Activated CD4-positive, alpha-beta memory T cell treated with anti-CD3 and anti-CD28 coated beads for 36 hours (primary cell): ENCODE measurements around the gene MYOCD. TPM values are rescaled to one million over a fixed set of nuclear protein-coding genes. Genes with fewer than 3 reads are reported as not detected.

Experiments used
- CTCF ChIA-PET: fragments of 350-600 bp; sonication (Branson Sonifier 250); formaldehyde crosslinking; loops from one replicate; lab custom pipeline; 2021; ENCODE audit warnings: antibody characterized with exemption, inconsistent platforms; lab: Charles Lee
- POLR2A ChIA-PET: fragments of 350-600 bp; sonication (Branson Sonifier 250); formaldehyde crosslinking; loops from one replicate; lab custom pipeline; 2021; ENCODE audit warnings: antibody characterized with exemption; lab: Charles Lee
- DNase-seq: peaks from one replicate; pipeline ENCODE4 v3.0.0-alpha.2; 2020
- H3K27ac Mint-ChIP-seq: one replicate; pipeline ENCODE4 v1.8.0; 2021; ENCODE audit warnings: mixed read lengths
- H3K27me3 Mint-ChIP-seq: one replicate; pipeline ENCODE4 v1.8.0; 2021; ENCODE audit warnings: mixed read lengths
- H3K36me3 Mint-ChIP-seq: one replicate; pipeline ENCODE4 v1.8.0; 2021; ENCODE audit warnings: mixed read lengths
- H3K4me1 Mint-ChIP-seq: one replicate; pipeline ENCODE4 v1.8.0; 2021; ENCODE audit warnings: low read depth, mixed read lengths
- H3K4me3 Mint-ChIP-seq: one replicate; pipeline ENCODE4 v1.8.0; 2021; ENCODE audit warnings: mild to moderate bottlenecking, mixed read lengths
- H3K9me3 Mint-ChIP-seq: one replicate; pipeline ENCODE4 v1.8.0; 2021; ENCODE audit warnings: mixed read lengths
- intact Hi-C: fragments of 100-400 bp; cut with micrococcal nuclease; formaldehyde crosslinking; loops from one replicate; pipeline ENCODE4 v1.15.1; 2023
- total RNA-seq, 2 experiments: library from RNA; stranded (reverse); gene quantifications; one replicate each; pipeline ENCODE4 v1.2.3, GENCODE V29; 2021

The MYOCD gene
- total RNA-seq, 2 experiments from 2014 or later: not detected

GRCh38 chr17:12686486-12686885 lies 20.8 kb downstream of the MYOCD start:
- H3K9me3 Mint-ChIP-seq: peaks cover 4% of the 10 kb centered on the region
- no peak for DNase-seq
- ChIA-PET POLR2A (no interaction called here), CTCF (no interaction called here)
- no peak overlapping the region for H3K4me3 Mint-ChIP-seq
- intact Hi-C loops: no loop called here
- H3K36me3 Mint-ChIP-seq: no peaks in the 10 kb centered on the region
- H3K27ac Mint-ChIP-seq: no peak overlapping the region
- no peaks in the 10 kb centered on the region for H3K27me3 Mint-ChIP-seq
- H3K4me1 Mint-ChIP-seq: no peaks in the 10 kb centered on the region

- Mint-ChIP-seq H3K4me3 (no peak overlapping the region), H3K27ac (no peak overlapping the region), H3K36me3 (no peaks in the 10 kb centered on the region), H3K27me3 (no peaks in the 10 kb centered on the region), H3K4me1 (no peaks in the 10 kb centered on the region), H3K9me3 (peaks cover 4% of the 10 kb centered on the region)
- intact Hi-C loops: no loop called here
- CTCF ChIA-PET: no interaction called here
- POLR2A ChIA-PET: no interaction called here
- no peak for DNase-seq
These were observed 22.7 kb downstream of the MYOCD start for GRCh38 chr17:12688382-12688781.

- no peak for DNase-seq
- intact Hi-C loops: no loop called here
- Mint-ChIP-seq H3K4me1 (no peaks in the 10 kb centered on the region), H3K27ac (no peak overlapping the region), H3K9me3 (peaks cover 3% of the 10 kb centered on the region), H3K27me3 (no peaks in the 10 kb centered on the region), H3K36me3 (no peaks in the 10 kb centered on the region), H3K4me3 (no peak overlapping the region)
- ChIA-PET CTCF (no interaction called here), POLR2A (no interaction called here)
These were observed 25.5 kb downstream of the MYOCD start for GRCh38 chr17:12691173-12691572.

DNA sequence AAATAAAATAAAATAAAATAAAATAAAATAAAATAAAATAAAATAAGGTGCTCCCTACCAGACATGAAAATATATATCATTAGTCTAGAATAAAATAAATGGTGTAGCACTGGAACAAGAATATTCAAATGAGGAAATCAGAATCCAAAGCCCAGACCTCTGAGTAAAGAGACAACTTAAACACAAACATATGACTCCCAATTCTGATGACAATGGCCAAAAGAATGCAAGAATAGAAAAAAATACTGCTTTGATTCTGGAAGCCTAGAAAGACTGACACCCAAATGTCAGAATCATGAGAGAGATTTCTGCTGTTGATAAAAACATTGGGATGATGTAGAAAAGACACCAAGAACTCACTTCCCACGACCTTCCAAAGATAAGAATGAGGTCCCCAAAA lies 27.9 kb downstream of the MYOCD start:
- intact Hi-C loops: no loop called here
- Mint-ChIP-seq H3K9me3 (no peaks in the 10 kb centered on the region), H3K36me3 (no peaks in the 10 kb centered on the region), H3K27ac (no peak overlapping the region), H3K4me1 (no peaks in the 10 kb centered on the region), H3K27me3 (no peaks in the 10 kb centered on the region), H3K4me3 (no peak overlapping the region)
- ChIA-PET POLR2A (no interaction called here), CTCF (no interaction called here)
- no peak for DNase-seq

DNA sequence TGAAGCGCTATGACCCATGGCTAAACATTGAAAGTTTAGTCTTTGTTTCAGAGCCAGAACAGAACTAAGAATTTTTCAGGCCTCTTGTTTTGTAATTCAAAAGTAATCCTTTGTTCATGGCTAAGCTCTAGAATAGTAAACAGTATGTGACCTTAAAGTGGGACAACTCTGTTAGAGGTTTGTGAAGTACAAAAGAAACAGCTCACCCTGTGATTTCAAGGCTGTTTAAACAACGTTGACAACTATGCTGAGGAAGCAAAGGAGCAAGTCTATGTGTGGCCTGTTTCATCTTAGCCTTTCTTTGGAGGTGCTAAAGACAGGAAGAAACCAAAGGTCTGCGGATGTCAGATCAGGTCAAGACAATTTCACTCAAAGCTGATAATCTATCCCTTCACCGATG lies 40.4 kb downstream of the MYOCD start:
- DNase-seq: no peak
- intact Hi-C loops: no loop called here
- H3K9me3 Mint-ChIP-seq: no peaks in the 10 kb centered on the region
- no peaks in the 10 kb centered on the region for H3K36me3 Mint-ChIP-seq
- H3K4me3 Mint-ChIP-seq: no peak overlapping the region
- no peaks in the 10 kb centered on the region for H3K4me1 Mint-ChIP-seq
- H3K27me3 Mint-ChIP-seq: no peaks in the 10 kb centered on the region
- CTCF ChIA-PET: no interaction called here
- H3K27ac Mint-ChIP-seq: no peak overlapping the region
- POLR2A ChIA-PET: no interaction called here

DNA sequence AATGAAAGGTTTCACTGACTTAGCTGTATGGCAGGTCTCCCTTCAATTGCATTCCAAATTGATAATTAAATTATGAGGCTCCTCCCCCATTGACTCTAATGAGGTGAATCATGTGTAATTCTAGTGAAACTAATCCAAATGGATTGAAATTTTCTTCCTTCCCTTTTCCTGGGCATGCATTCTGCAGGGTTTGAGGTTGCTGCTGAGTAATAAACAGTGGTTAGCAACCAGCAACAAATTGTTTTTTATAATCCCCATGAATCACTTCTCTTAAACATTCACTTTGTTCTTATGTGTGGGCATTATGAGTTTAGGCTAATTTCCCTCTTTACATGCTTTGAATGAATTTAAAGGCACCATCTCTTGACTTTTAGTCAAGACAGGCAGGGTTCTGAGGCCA lies 43.4 kb downstream of the MYOCD start:
- Mint-ChIP-seq H3K27ac (no peak overlapping the region), H3K4me1 (no peaks in the 10 kb centered on the region), H3K4me3 (no peak overlapping the region), H3K27me3 (no peaks in the 10 kb centered on the region), H3K36me3 (no peaks in the 10 kb centered on the region), H3K9me3 (no peaks in the 10 kb centered on the region)
- no peak for DNase-seq
- intact Hi-C loops: no loop called here
- CTCF ChIA-PET: no interaction called here
- POLR2A ChIA-PET: no interaction called here

GRCh38 chr17:12712415-12712814 lies 46.7 kb downstream of the MYOCD start:
- DNase-seq: no peak
- no peak overlapping the region for H3K27ac Mint-ChIP-seq
- CTCF ChIA-PET: no interaction called here
- no peaks in the 10 kb centered on the region for H3K4me1 Mint-ChIP-seq
- no peaks in the 10 kb centered on the region for H3K9me3 Mint-ChIP-seq
- H3K4me3 Mint-ChIP-seq: no peak overlapping the region
- H3K36me3 Mint-ChIP-seq: no peaks in the 10 kb centered on the region
- POLR2A ChIA-PET: no interaction called here
- no peaks in the 10 kb centered on the region for H3K27me3 Mint-ChIP-seq
- intact Hi-C loops: no loop called here

DNA sequence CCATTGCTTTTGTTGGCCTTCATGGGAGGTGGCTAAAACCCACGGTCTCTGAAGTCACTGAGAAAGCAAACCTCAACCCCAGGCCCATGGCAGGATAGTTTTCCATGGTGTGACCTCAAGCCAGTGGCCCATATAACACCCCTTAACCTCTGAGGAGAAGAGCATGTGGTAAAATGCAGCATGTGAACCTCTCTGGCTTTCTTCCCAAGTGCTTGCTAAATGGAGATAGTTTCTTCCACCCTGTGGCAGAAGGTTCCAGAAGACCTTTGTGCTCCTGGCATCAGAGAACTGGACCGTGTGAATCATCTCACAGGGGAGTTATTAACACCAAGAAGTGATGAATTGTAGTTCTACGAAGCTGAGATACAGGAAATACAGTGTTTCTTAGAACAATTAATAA lies 47.3 kb downstream of the MYOCD start:
- H3K27ac Mint-ChIP-seq: no peak overlapping the region
- no peaks in the 10 kb centered on the region for H3K36me3 Mint-ChIP-seq
- POLR2A ChIA-PET: no interaction called here
- no peak overlapping the region for H3K4me3 Mint-ChIP-seq
- CTCF ChIA-PET: no interaction called here
- H3K9me3 Mint-ChIP-seq: peaks cover under 1% of the 10 kb centered on the region
- intact Hi-C loops: no loop called here
- no peaks in the 10 kb centered on the region for H3K4me1 Mint-ChIP-seq
- H3K27me3 Mint-ChIP-seq: no peaks in the 10 kb centered on the region
- DNase-seq: no peak

- no peaks in the 10 kb centered on the region for H3K27me3 Mint-ChIP-seq
- no peak overlapping the region for H3K27ac Mint-ChIP-seq
- ChIA-PET POLR2A (no interaction called here), CTCF (no interaction called here)
- H3K4me3 Mint-ChIP-seq: no peak overlapping the region
- peaks cover 3% of the 10 kb centered on the region for H3K9me3 Mint-ChIP-seq
- H3K4me1 Mint-ChIP-seq: no peaks in the 10 kb centered on the region
- no peak for DNase-seq
- intact Hi-C loops: no loop called here
- H3K36me3 Mint-ChIP-seq: no peaks in the 10 kb centered on the region
These were observed 54.3 kb downstream of the MYOCD start for GRCh38 chr17:12719948-12720347.

DNA sequence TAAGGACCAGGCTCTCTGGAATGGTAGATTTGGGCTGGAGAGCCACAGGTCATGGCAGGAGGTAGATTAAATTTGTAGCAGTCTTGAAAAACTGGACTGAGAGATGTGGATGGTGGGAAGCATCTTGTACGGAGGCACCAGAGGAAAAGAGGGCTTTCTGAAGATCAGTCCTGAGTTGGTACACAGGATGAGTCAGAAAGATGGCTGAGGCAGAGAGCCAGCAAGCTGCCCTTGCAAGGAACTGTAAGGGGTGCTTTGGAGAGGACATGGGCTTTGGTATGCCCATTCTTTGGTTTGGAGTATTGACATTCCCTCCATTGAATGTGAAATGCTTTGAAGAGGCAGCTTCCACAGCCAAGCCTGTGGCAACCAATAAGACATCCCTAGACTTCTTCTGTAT lies 55.9 kb downstream of the MYOCD start:
- no peak overlapping the region for H3K27ac Mint-ChIP-seq
- ChIA-PET POLR2A (no interaction called here), CTCF (no interaction called here)
- H3K9me3 Mint-ChIP-seq: peaks cover 3% of the 10 kb centered on the region
- no peaks in the 10 kb centered on the region for H3K27me3 Mint-ChIP-seq
- no peaks in the 10 kb centered on the region for H3K36me3 Mint-ChIP-seq
- no peak for DNase-seq
- no peak overlapping the region for H3K4me3 Mint-ChIP-seq
- no peaks in the 10 kb centered on the region for H3K4me1 Mint-ChIP-seq
- intact Hi-C loops: no loop called here

- H3K36me3 Mint-ChIP-seq: no peaks in the 10 kb centered on the region
These were observed 56.6 kb downstream of the MYOCD start for GRCh38 chr17:12722282-12722681.

GRCh38 chr17:12726131-12726530 lies 60.4 kb downstream of the MYOCD start:
- intact Hi-C loops: no loop called here
- no peak overlapping the region for H3K27ac Mint-ChIP-seq
- POLR2A ChIA-PET: no interaction called here
- DNase-seq: no peak
- no peaks in the 10 kb centered on the region for H3K4me1 Mint-ChIP-seq
- no peaks in the 10 kb centered on the region for H3K9me3 Mint-ChIP-seq
- CTCF ChIA-PET: interaction anchor here (1.0 kb wide), 1 partner anchor 17 kb away, joined by 3 read pairs; no protein-coding TSS in a partner anchor
- H3K4me3 Mint-ChIP-seq: no peak overlapping the region
- H3K27me3 Mint-ChIP-seq: no peaks in the 10 kb centered on the region
- H3K36me3 Mint-ChIP-seq: no peaks in the 10 kb centered on the region

More at GRCh38 chr17:12722282-12722681, 56.6 kb downstream of the MYOCD start:
- Mint-ChIP-seq H3K27ac (no peak overlapping the region), H3K4me3 (no peak overlapping the region), H3K27me3 (no peaks in the 10 kb centered on the region), H3K4me1 (no peaks in the 10 kb centered on the region), H3K9me3 (peaks cover 3% of the 10 kb centered on the region)
- no peak for DNase-seq
- POLR2A ChIA-PET: no interaction called here
- CTCF ChIA-PET: no interaction called here
- intact Hi-C loops: no loop called here

- POLR2A ChIA-PET: no interaction called here
- no peaks in the 10 kb centered on the region for H3K27me3 Mint-ChIP-seq
- H3K36me3 Mint-ChIP-seq: no peaks in the 10 kb centered on the region
- H3K27ac Mint-ChIP-seq: no peak overlapping the region
- intact Hi-C loops: no loop called here
- CTCF ChIA-PET: interaction anchor here (1.0 kb wide), 1 partner anchor 16 kb away, joined by 3 read pairs; no protein-coding TSS in a partner anchor
- H3K9me3 Mint-ChIP-seq: no peaks in the 10 kb centered on the region
- H3K4me1 Mint-ChIP-seq: no peaks in the 10 kb centered on the region
- no peak overlapping the region for H3K4me3 Mint-ChIP-seq
- no peak for DNase-seq
These were observed 61.5 kb downstream of the MYOCD start for GRCh38 chr17:12727076-12727760.
